PFSK-1 (cell line): ENCODE data around the gene FOXN4.

Experiments used
- FOXP2 ChIP-seq: optimal IDR thresholded peaks from 2 replicates; pipeline ENCODE3; 2011; ENCODE audit warnings: borderline replicate concordance, control low read depth, inconsistent platforms; ENCODE audit not compliant: insufficient read depth; ENCODE audit errors: extremely low read length, extremely low read depth
- POLR2AphosphoS5 ChIP-seq: IDR thresholded peaks from 2 replicates; pipeline ENCODE4 v1.6.1; 2012; ENCODE audit warnings: low read depth, mild to moderate bottlenecking, control low read depth, low read length, moderate library complexity
- REST ChIP-seq, 2 experiments: IDR thresholded peaks; 2 replicates each; pipeline versions ENCODE4 v1.6.1 to v1.8.0; 2011 to 2012; ENCODE audit warnings: low read depth in 2 of 2, low read length in 2 of 2, control low read depth in 1 of 2, inconsistent platforms in 1 of 2, mild to moderate bottlenecking in 1 of 2, moderate library complexity in 1 of 2; ENCODE audit not compliant: insufficient read depth in 1 of 2
- SIN3A ChIP-seq: IDR thresholded peaks from 2 replicates; pipeline ENCODE4 v1.6.1; 2012; ENCODE audit warnings: mild to moderate bottlenecking, low read length, moderate library complexity, borderline replicate concordance; ENCODE audit not compliant: insufficient read depth
- TAF1 ChIP-seq: IDR thresholded peaks from 2 replicates; pipeline ENCODE4 v1.6.1; 2012; ENCODE audit warnings: low read length, control low read depth, borderline replicate concordance; ENCODE audit not compliant: insufficient read depth

DNA sequence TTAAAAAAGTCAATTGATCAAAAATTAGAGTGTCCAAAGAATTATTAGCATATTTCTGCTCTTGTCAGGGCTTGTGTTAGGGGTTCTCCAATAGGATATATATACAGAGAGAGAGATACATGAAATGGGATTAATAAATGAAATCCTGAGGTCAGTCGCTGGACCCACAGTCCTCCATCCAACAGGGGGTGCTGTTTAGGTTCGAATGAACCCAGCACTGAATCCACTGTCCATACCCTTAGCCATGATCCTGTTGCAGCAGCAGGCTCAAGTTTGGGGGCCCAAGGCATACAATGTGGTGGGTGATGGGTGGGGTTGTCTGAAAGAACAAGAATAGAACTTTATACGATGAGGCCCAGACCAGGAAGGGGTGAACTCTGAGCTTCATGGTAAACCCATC is 37.8 kb upstream of the FOXN4 start:
- TF ChIP-seq REST (IDR thresholded peaks at IDR 0.05; ENCODE audit: insufficient read depth in 1 of 2, low read depth in 2 of 2, low read length in 2 of 2): no peak
- no peak for TF ChIP-seq POLR2AphosphoS5
- no peak for TF ChIP-seq TAF1
- TF ChIP-seq SIN3A: no peak
- TF ChIP-seq FOXP2: no peak
